H1 (cell line): Measurements from ENCODE around the gene RNF32. TPM values are rescaled to one million over a fixed set of nuclear protein-coding genes. Genes with fewer than 3 reads are reported as not detected.

ENCODE experiments used
- CHD7 ChIP-seq: fragments of 300-600 bp; sonication (generic); IDR thresholded peaks from 2 replicates; pipeline ENCODE4 v1.7.1; 2012; ENCODE audit warnings: low read length, moderate library complexity, mild to moderate bottlenecking, inconsistent platforms; ENCODE audit not compliant: insufficient replicate concordance
- SUZ12 ChIP-seq: fragments of 200-600 bp; sonication (generic); IDR thresholded peaks from 2 replicates; pipeline ENCODE4 v1.6.1; 2012; ENCODE audit warnings: mild to moderate bottlenecking, inconsistent platforms, low read length, moderate library complexity, mixed read lengths
- polyA plus RNA-seq, 7 experiments: library from polyadenylated mRNA; depleted of rRNA in 3 of 7; stranded (reverse) in 5 of 7; unstranded in 2 of 7; fragments of >200 nt in 5 of 7; fragments of 200-250 nt in 2 of 7; gene quantifications; 1 replicate in 5 of 7; 2 replicates in 1 of 7; 4 replicates in 1 of 7; pipeline versions ENCODE4 v1.2.1 to v1.2.3, GENCODE V29; 2011 to 2013; ENCODE audit warnings: missing spikeins in 2 of 7, mixed read lengths in 2 of 7
- total RNA-seq: library from RNA; stranded (reverse); fragmentation: NEBNext Ultra II Directional; extraction: Animal tissue kit (Norgen Biotek cat#: 25700); gene quantifications from 2 replicates; pipeline ENCODE4 v1.2.1, GENCODE V29; 2021

Gene RNF32
- total and polyA plus RNA-seq, 2 of the 8 experiments (the other 6 are each of a cell fraction or from before 2014, with no cell fraction given), result 0.48 to 1.2 TPM

- TF ChIP-seq CHD7 (no peak), SUZ12 (no peak)
Observed at GRCh38 chr7:156675721-156676120, 35.1 kb downstream of the RNF32 start (continued).
